Sigmoid colon (tissue), 3 donors: ENCODE results near the gene ELMOD3.

Source experiments
- POLR2A ChIP-seq, 2 donors: fragments of 450-650 bp; IDR thresholded peaks; one replicate each; pipeline ENCODE4 v1.6.1; 2016; ENCODE audit warnings: antibody characterized with exemption in 2 of 2, mild to moderate bottlenecking in 2 of 2, moderate library complexity in 2 of 2
- TF ChIP-seq, protein P1 (sequence below), 4 experiments: fragments of 450-650 bp in 3 of 4; fragments of 200-600 bp in 1 of 4; IDR thresholded peaks; one replicate each; pipeline ENCODE4 v1.5.1; 2016 to 2019; ENCODE audit warnings: antibody characterized with exemption in 4 of 4, mild to moderate bottlenecking in 3 of 4, moderate library complexity in 2 of 4

DNA sequence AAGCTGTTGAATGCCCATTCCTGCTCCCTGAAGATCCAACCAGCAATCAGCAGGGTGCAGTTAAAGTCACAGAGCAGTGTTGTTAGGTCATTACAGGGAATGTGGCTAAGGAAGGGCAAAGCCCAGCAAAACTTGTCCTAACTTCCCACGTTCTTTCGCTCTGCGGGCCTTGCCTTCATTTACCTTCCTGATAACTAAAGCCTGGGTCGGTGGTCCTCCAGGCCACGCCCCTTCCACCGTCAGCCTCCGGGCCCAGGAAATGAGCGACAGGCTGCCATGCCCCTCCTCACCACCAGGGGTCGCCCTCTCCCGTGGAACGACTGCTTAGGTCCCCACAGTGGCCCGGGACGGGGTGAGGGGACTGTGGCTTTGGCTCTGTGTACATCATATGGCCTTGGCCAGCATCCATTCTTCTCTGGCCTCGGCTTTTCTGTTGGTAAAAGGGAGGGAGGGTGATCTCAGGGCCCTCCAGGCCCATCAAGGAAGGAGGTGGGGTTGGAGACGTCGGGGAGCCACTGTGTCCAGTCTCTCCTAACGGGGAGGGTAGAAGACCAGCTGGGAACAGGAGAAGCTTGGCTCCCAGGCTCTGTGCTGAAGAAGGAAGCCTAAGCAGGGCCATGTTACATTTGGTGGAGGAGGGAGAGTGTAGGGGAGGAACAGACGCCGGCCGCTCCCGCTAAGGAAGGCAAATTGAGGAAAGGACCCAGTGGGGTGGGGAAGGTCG, 66.1 kb downstream of the ELMOD3 start:
- TF ChIP-seq, protein P1, sequence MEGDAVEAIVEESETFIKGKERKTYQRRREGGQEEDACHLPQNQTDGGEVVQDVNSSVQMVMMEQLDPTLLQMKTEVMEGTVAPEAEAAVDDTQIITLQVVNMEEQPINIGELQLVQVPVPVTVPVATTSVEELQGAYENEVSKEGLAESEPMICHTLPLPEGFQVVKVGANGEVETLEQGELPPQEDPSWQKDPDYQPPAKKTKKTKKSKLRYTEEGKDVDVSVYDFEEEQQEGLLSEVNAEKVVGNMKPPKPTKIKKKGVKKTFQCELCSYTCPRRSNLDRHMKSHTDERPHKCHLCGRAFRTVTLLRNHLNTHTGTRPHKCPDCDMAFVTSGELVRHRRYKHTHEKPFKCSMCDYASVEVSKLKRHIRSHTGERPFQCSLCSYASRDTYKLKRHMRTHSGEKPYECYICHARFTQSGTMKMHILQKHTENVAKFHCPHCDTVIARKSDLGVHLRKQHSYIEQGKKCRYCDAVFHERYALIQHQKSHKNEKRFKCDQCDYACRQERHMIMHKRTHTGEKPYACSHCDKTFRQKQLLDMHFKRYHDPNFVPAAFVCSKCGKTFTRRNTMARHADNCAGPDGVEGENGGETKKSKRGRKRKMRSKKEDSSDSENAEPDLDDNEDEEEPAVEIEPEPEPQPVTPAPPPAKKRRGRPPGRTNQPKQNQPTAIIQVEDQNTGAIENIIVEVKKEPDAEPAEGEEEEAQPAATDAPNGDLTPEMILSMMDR (IDR thresholded peaks at IDR 0.05), result peak; percentile 99 to 100 (median 100)
- no peak for TF ChIP-seq POLR2A (IDR thresholded peaks at IDR 0.05)
